Activated T-helper 1 cell treated with anti-CD3 and anti-CD28 coated beads, Interleukin-2, amount 50 U/mL, for 16 hours (primary cell): ENCODE results near the gene MCF2.
"Not testable (repeated sequence)": the region's sequence is repeated elsewhere in the genome, so short reads cannot be mapped to it uniquely, and the experiment has no call there.

Experiments used
- DNase-seq, 2 donors: peaks; one replicate each; pipeline ENCODE4 v3.0.0-alpha.2; 2020; ENCODE audit warnings: low read depth in 1 of 2, low spot score in 1 of 2

Gene MCF2

GRCh38 chrX:139708067-139708466 is at the start of gene MCF2:
Gene MCF2, minus strand, starts transcription at chrX:139708167. Its CDS starts 56,423 bp downstream, at chrX:139651744.
- DNase-seq = no peak

- no peak for DNase-seq
Measured at GRCh38 chrX:139751053-139751452, 43.1 kb upstream of the MCF2 start.

- no peak for DNase-seq
Measured at GRCh38 chrX:139750390-139750789, 42.4 kb upstream of the MCF2 start.

- no peak for DNase-seq
Measured at GRCh38 chrX:139739138-139739537, 31.2 kb upstream of the MCF2 start.

GRCh38 chrX:139738581-139738980 is 30.6 kb upstream of the MCF2 start:
- no peak for DNase-seq

GRCh38 chrX:139736151-139736550 is 28.2 kb upstream of the MCF2 start:
- no peak for DNase-seq

GRCh38 chrX:139734996-139735395 is 27.0 kb upstream of the MCF2 start:
- no peak for DNase-seq

GRCh38 chrX:139725720-139726119 is 17.8 kb upstream of the MCF2 start:
- DNase-seq = no peak

GRCh38 chrX:139724626-139725025 is 16.7 kb upstream of the MCF2 start:
- no peak for DNase-seq

GRCh38 chrX:139720979-139721378 is 13.0 kb upstream of the MCF2 start:
- DNase-seq = no peak

GRCh38 chrX:139720136-139720535 is 12.2 kb upstream of the MCF2 start:
- DNase-seq = no peak

- DNase-seq = no peak
Measured at GRCh38 chrX:139702658-139703057, 5.3 kb downstream of the MCF2 start.

GRCh38 chrX:139692908-139693307 is 15.1 kb downstream of the MCF2 start:
- DNase-seq = no peak

- no peak for DNase-seq
Measured at GRCh38 chrX:139692506-139692849, 15.5 kb downstream of the MCF2 start.

GRCh38 chrX:139691843-139692505 is 16.0 kb downstream of the MCF2 start:
- DNase-seq = no peak

- no peak for DNase-seq
Measured at GRCh38 chrX:139691493-139691842, 16.5 kb downstream of the MCF2 start.

- DNase-seq = not testable (repeated sequence)
Measured at GRCh38 chrX:139685175-139685574, 22.8 kb downstream of the MCF2 start.

GRCh38 chrX:139680356-139680755 is 27.6 kb downstream of the MCF2 start:
- DNase-seq = no peak

- DNase-seq = no peak
Measured at GRCh38 chrX:139647597-139647996, 60.4 kb downstream of the MCF2 start.

- no peak for DNase-seq
Measured at GRCh38 chrX:139642241-139642927, 65.6 kb downstream of the MCF2 start.

GRCh38 chrX:139640259-139640658 is 67.7 kb downstream of the MCF2 start:
- DNase-seq = no peak

- DNase-seq = no peak
Measured at GRCh38 chrX:139639253-139639652, 68.7 kb downstream of the MCF2 start.

- DNase-seq = no peak
Measured at GRCh38 chrX:139600105-139600504, 107.9 kb downstream of the MCF2 start.
